Measurements from ENCODE around the gene ASTN2. TPM values are rescaled to one million over a fixed set of nuclear protein-coding genes. Genes with fewer than 3 reads are reported as not detected.

ASTN2 gene
- total and polyA plus RNA-seq, 7 donors = 0.60 to 7.5 (median 2.2) TPM

DNA sequence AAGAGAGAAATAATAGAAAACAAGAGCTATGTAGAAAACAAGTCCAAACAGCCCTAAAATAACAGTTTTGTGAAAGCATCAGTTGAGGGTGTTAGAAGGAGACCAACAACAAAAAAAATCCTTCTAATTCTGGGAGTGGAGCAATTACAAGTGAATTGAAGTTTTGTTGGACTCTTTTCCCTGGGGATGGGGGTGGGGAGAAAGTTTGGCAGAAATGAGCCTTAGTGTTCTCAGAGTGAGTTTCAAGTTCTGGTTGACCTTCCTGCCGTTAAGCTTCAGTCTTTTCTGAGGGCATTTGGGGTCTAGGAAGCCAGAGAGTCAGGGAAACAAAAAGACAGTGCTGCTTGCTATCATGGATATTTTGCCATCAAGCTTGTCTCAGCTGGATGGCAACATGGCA is 834.0 kb downstream of the ASTN2 start:
- no peaks in the 10 kb centered on the region for H3K36me3 ChIP-seq
- no peak for DNase-seq
- TF ChIP-seq POLR2A (IDR thresholded peaks at IDR 0.05) (no peak), POLR2AphosphoS5 (IDR thresholded peaks at IDR 0.05) (no peak), EP300 (IDR thresholded peaks at IDR 0.05) (no peak)
- TF ChIP-seq, protein P1, sequence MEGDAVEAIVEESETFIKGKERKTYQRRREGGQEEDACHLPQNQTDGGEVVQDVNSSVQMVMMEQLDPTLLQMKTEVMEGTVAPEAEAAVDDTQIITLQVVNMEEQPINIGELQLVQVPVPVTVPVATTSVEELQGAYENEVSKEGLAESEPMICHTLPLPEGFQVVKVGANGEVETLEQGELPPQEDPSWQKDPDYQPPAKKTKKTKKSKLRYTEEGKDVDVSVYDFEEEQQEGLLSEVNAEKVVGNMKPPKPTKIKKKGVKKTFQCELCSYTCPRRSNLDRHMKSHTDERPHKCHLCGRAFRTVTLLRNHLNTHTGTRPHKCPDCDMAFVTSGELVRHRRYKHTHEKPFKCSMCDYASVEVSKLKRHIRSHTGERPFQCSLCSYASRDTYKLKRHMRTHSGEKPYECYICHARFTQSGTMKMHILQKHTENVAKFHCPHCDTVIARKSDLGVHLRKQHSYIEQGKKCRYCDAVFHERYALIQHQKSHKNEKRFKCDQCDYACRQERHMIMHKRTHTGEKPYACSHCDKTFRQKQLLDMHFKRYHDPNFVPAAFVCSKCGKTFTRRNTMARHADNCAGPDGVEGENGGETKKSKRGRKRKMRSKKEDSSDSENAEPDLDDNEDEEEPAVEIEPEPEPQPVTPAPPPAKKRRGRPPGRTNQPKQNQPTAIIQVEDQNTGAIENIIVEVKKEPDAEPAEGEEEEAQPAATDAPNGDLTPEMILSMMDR (IDR thresholded peaks at IDR 0.05) = no peak
- no peak overlapping the region for H3K27ac ChIP-seq
- H3K27me3 ChIP-seq = no peaks in the 10 kb centered on the region
- intact Hi-C loops (cut with DNase I) = no loop called here
- H3K4me3 ChIP-seq = no peak overlapping the region
- 47 to 76% methylated on average over 1 of the region's 1 CpG for WGBS, 2 donors
- no peaks in the 10 kb centered on the region for H3K4me1 ChIP-seq
- no peaks in the 10 kb centered on the region for H3K9me3 ChIP-seq

DNA sequence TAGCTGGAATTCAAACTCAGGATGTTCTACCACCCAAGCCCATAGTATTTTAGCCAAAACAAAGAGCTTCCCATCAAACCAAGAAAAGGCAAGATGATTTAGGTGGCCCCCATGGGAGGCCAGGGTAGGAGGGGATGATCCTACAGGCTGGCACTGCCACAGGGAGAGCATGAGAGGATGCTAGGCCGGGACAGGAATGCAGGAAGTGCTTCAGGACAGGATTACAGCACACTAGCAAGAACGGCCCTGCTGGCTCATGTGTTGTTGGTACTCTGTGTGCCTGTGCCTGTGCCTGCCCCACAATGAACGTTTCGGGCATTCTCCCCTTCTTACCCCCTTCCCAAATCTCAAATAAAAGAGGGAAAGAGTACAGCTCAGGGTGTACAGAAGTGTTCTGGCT is 838.5 kb downstream of the ASTN2 start:
- Histone ChIP-seq H3K9me3 (no peaks in the 10 kb centered on the region), H3K27ac (no peak overlapping the region), H3K4me1 (peaks cover 0 to 12% (median 9%) of the 10 kb centered on the region in 4 donors), H3K4me3 (no peak overlapping the region), H3K27me3 (no peaks in the 10 kb centered on the region), H3K36me3 (no peaks in the 10 kb centered on the region)
- intact Hi-C loops (cut with DNase I) = no loop called here
- no peak for DNase-seq
- 50 to 69% methylated on average over 4 of the region's 4 CpGs for WGBS, 2 donors
- no peak for TF ChIP-seq POLR2AphosphoS5 (IDR thresholded peaks at IDR 0.05)
- TF ChIP-seq, protein P1 (IDR thresholded peaks at IDR 0.05) = no peak
- no peak for TF ChIP-seq POLR2A (IDR thresholded peaks at IDR 0.05)
- TF ChIP-seq EP300 (IDR thresholded peaks at IDR 0.05) = no peak

DNA sequence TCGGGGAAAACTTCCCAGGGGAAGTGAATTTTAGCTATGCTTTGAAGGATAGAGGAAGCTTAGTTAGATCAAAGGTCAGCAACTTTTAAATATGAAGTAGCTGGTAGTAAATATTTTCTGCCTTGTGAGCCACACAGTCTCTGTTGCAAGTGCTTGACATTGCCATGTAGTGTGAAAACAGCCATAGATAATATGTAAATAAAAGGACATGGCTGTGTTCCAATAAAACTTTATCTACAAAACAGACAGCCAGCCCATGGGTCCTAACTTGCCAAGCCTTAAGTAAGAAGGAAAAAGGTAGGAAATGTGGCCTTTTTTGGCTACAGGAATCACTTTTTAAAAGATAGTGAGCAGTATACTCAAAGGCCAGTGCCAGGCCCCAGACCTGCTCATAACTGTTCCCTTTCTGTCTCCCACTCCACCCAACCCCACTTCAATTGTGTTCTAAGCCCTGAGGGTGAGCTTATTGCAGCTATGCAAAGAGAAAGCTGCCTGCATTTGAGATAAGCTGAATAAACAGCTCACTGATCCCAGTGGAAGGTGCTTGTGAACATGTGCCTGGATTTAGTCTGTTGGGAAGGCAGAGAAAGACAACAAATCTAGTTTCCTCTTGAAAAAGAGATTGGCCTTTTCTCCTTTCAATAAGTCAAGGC is 840.7 kb downstream of the ASTN2 start:
- H3K27me3 ChIP-seq = no peaks in the 10 kb centered on the region
- no peak for DNase-seq
- H3K9me3 ChIP-seq = no peaks in the 10 kb centered on the region
- H3K27ac ChIP-seq = no peak overlapping the region
- TF ChIP-seq POLR2AphosphoS5 (IDR thresholded peaks at IDR 0.05) (no peak), EP300 (IDR thresholded peaks at IDR 0.05) (no peak), POLR2A (IDR thresholded peaks at IDR 0.05) (no peak)
- TF ChIP-seq, protein P1 (IDR thresholded peaks at IDR 0.05) = no peak
- intact Hi-C loops (cut with DNase I) = loop anchor here (5.0 kb wide), 1 partner anchor 422 kb away; the partner anchor contains the start of gene PAPPA
- H3K36me3 ChIP-seq = no peaks in the 10 kb centered on the region
- H3K4me1 ChIP-seq = peaks cover 0 to 17% (median 9%) of the 10 kb centered on the region in 4 donors
- 12 to 67% methylated on average over 1 of the region's 1 CpG for whole genome bisulfite sequencing, 2 donors
- no peak overlapping the region for H3K4me3 ChIP-seq

DNA sequence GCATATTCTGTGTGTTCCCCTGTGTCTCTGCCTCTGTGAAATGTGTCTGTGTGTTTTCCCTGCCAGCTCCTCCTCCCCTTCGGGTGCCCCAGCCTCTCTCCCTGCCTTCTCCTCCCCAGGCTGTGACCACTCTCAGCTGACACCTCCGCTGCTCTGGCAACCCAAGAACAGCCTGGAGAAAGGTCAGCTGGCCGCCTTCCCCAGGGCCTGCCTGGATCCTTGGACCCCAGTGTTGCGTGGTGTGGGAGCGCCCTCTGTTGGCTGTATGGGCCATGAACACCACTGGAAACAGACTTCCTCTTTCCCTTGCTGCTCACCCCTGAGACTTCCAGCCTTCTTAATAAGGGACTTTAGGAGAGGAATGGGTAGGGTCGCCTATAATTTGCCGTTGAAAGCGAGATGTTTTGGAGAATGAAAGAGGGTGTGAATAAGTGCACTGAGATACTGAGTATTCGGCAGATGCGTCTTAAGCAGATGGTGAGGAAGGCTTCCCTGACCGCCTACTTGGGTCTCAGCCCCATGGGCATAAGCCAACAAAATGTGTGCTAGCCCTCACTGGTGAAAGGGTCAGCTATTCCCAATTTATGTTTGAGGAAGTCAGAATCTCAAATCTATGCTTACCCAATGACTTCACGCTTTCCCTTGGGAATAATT is 842.6 kb downstream of the ASTN2 start:
- Histone ChIP-seq H3K36me3 (no peaks in the 10 kb centered on the region), H3K4me3 (no peak overlapping the region), H3K9me3 (no peaks in the 10 kb centered on the region), H3K27ac (no peak overlapping the region), H3K27me3 (no peaks in the 10 kb centered on the region), H3K4me1 (peaks cover 0 to 22% (median 9%) of the 10 kb centered on the region in 4 donors)
- DNase-seq = peak; percentile 94
- WGBS, 2 donors = 30 to 35% methylated on average over 12 of the region's 12 CpGs
- TF ChIP-seq EP300 (IDR thresholded peaks at IDR 0.05) = no peak
- TF ChIP-seq POLR2AphosphoS5 (IDR thresholded peaks at IDR 0.05) = peak in 3 of 4 donors; percentile 39 to 69 (median 58)
- TF ChIP-seq, protein P1 (IDR thresholded peaks at IDR 0.05) = peak; percentile 81 to 93 (median 88)
- TF ChIP-seq POLR2A (IDR thresholded peaks at IDR 0.05) = no peak
- intact Hi-C loops (cut with DNase I) = loop anchor here (1.0 to 5.0 kb wide), 2 partner anchors 420 to 978 kb away; partner anchors contain the start of gene PAPPA

Measured in sigmoid colon (tissue), 7 donors.